HepG2 (cell line): ENCODE results near the gene FGF3. TPM values are rescaled to one million over a fixed set of nuclear protein-coding genes. Genes with fewer than 3 reads are reported as not detected.
A peak's percentile ranks its signal among the peaks of the same experiment; 100 is the strongest.

Source experiments
- ATAC-seq: fragments of 200-7000 bp; cut with Tn5 transposase; 3 replicates; pipeline ENCODE4 v1.9.1; 2020; ENCODE audit warnings: mild to moderate bottlenecking, moderate library complexity
- BruUV-seq: library from RNA; stranded (reverse); fragments of 400-500 nt; replicated peaks from 2 replicates; lab custom pipeline; 2021; lab: Mats Ljungman, UMichigan
- CTCF ChIA-PET: fragments of 300-600 bp; formaldehyde crosslinking; extraction: SDS; loops from one replicate; lab custom pipeline; 2021; ENCODE audit warnings: low total read pairs, inconsistent platforms, low intra/inter-chr PET ratio; lab: Yijun Ruan, JAX
- POLR2A ChIA-PET: fragments of 350-600 bp; sonication (Branson Sonifier 250); formaldehyde crosslinking; loops from one replicate; lab custom pipeline; 2020; ENCODE audit warnings: antibody characterized with exemption, inconsistent platforms; lab: Yijun Ruan, JAX
- DNase-seq: peaks from one replicate; pipeline ENCODE4 v3.0.0-alpha.2; 2015; ENCODE audit warnings: low spot score
- FAIRE-seq: peaks from 3 replicates; lab custom pipeline; 2011; peaks lifted over from hg19 to GRCh38; lab: Jason Lieb, UNC
- H2AFZ ChIP-seq: one replicate; pipeline ENCODE4 v1.6.1; 2011; ENCODE audit warnings: low read length, inconsistent platforms
- H3K27ac ChIP-seq: fragments of 300-600 bp; 3 replicates; pipeline ENCODE4 v1.8.0; 2011; ENCODE audit warnings: mixed run types, mild to moderate bottlenecking, mixed read lengths, low read length, inconsistent platforms; ENCODE audit not compliant: insufficient read depth; ENCODE audit errors: extremely low read length
- H3K27me3 ChIP-seq, 2 experiments: fragments of 200-600 bp in 1 of 2; 2 replicates in 1 of 2; 3 replicates in 1 of 2; pipeline versions ENCODE4 v1.6.0 to v1.8.0; 2011; ENCODE audit warnings: low read length in 2 of 2, mild to moderate bottlenecking in 2 of 2, moderate library complexity in 2 of 2, inconsistent platforms in 1 of 2; ENCODE audit not compliant: insufficient read depth in 2 of 2, control insufficient read depth in 1 of 2
- H3K36me3 ChIP-seq, 2 experiments: fragments of 200-600 bp in 1 of 2; replicated peaks in 1 of 2; 2 replicates in 1 of 2; 3 replicates in 1 of 2; pipeline versions ENCODE4 v1.5.1 to v1.8.0; 2011; ENCODE audit warnings: low read length in 2 of 2, inconsistent platforms in 1 of 2; ENCODE audit not compliant: insufficient read depth in 2 of 2, control insufficient read depth in 1 of 2
- H3K4me1 ChIP-seq: 2 replicates; pipeline ENCODE4 v1.5.1; 2012; ENCODE audit warnings: low read length, inconsistent platforms; ENCODE audit not compliant: insufficient read depth
- H3K4me2 ChIP-seq: 2 replicates; pipeline ENCODE4 v1.6.0; 2011; ENCODE audit warnings: low read depth, low read length, inconsistent platforms
- H3K4me3 ChIP-seq, 3 experiments: fragments of 200-600 bp in 1 of 3; sonication (generic), shearing (Covaris generic) in 1 of 3; replicated peaks in 1 of 3; 2 replicates each; pipeline ENCODE4 v1.5.1; 2011 to 2016; ENCODE audit warnings: low read length in 3 of 3, inconsistent platforms in 2 of 3, low read depth in 2 of 3, mild to moderate bottlenecking in 2 of 3, control low read depth in 1 of 3, mixed read lengths in 1 of 3; ENCODE audit not compliant: insufficient read depth in 1 of 3
- H3K79me2 ChIP-seq: one replicate; pipeline ENCODE4 v1.6.1; 2011; ENCODE audit warnings: low read length, inconsistent platforms; ENCODE audit not compliant: insufficient read depth
- H3K9ac ChIP-seq: 2 replicates; pipeline ENCODE4 v1.6.0; 2011; ENCODE audit warnings: mild to moderate bottlenecking, low read depth, low read length, inconsistent platforms; ENCODE audit not compliant: insufficient read depth
- H3K9me3 ChIP-seq: 2 replicates; pipeline ENCODE4 v1.5.1; 2012; ENCODE audit warnings: mild to moderate bottlenecking, low read length
- H4K20me1 ChIP-seq: 2 replicates; pipeline ENCODE4 v1.6.0; 2011; ENCODE audit warnings: inconsistent platforms, mild to moderate bottlenecking, low read length, moderate library complexity; ENCODE audit not compliant: insufficient read depth
- CREB1 ChIP-seq, 2 experiments: fragments of 450-650 bp in 1 of 2; IDR thresholded peaks; 2 replicates each; pipeline ENCODE4 v1.6.1; 2016 to 2017; ENCODE audit warnings: control low read depth in 1 of 2, mild to moderate bottlenecking in 1 of 2, missing compliant biosample characterization in 1 of 2, missing genetic modification characterization in 1 of 2
- UBTF ChIP-seq: sonication (generic); formaldehyde crosslinking; IDR thresholded peaks from 2 replicates; pipeline ENCODE4 v1.4.0; 2020; ENCODE audit warnings: mild to moderate bottlenecking, missing genetic modification reagents
- ZNF333 ChIP-seq: sonication (generic); formaldehyde crosslinking; IDR thresholded peaks from 2 replicates; pipeline ENCODE4 v1.4.0; 2020; ENCODE audit warnings: mild to moderate bottlenecking, missing genetic modification reagents, borderline replicate concordance
- WGBS: methylation state at CpG from one replicate; pipeline ENCODE4 v1.1.6; 2017; ENCODE audit warnings: low lambda C conversion rate; 5-methylcytosine and 5-hydroxymethylcytosine counted together
- in situ Hi-C: cut with HindIII; loops from 2 replicates; pipeline ENCODE4 v1.10.0; 2017; ENCODE audit warnings: low pct_unique_long_range_greater_than_20kb; ENCODE audit not compliant: extremely low pct_ligation_motif_present
- intact Hi-C: fragments of 100-400 bp; cut with micrococcal nuclease; formaldehyde crosslinking; loops from one replicate; pipeline ENCODE4 v1.10.0; 2022; ENCODE audit not compliant: unreplicated experiment
- polyA plus RNA-seq, 8 experiments: library from polyadenylated mRNA; depleted of rRNA in 3 of 8; stranded (reverse) in 7 of 8; unstranded in 1 of 8; fragments of >200 nt; fragmentation: Illumina TruSeq in 4 of 8; extraction: Trizol in 4 of 8; gene quantifications; 2 replicates each; pipeline versions ENCODE4 v1.2.1 to v1.2.3, GENCODE V29; 2011 to 2016; ENCODE audit warnings: low read depth in 4 of 8, missing spikeins in 1 of 8, mixed read lengths in 1 of 8; ENCODE audit not compliant: insufficient read depth in 1 of 8
- total RNA-seq, 5 experiments: library from RNA; depleted of rRNA; stranded (reverse); fragments of >200 nt; fragmentation: Illumina TruSeq; extraction: Trizol; gene quantifications; 2 replicates each; pipeline ENCODE4 v1.2.3, GENCODE V29; 2016; ENCODE audit warnings: low read depth in 1 of 5
- TF ChIP-seq, protein P1 (sequence below): sonication (generic); formaldehyde crosslinking; IDR thresholded peaks from 2 replicates; pipeline ENCODE4; 2020; ENCODE audit warnings: missing genetic modification reagents, mild to moderate bottlenecking, borderline replicate concordance

The FGF3 gene
- total and polyA plus RNA-seq, 2 of the 13 experiments (the other 11 are each of a cell fraction or from before 2014, with no cell fraction given), result not detected

- no peak overlapping the region for H2AFZ ChIP-seq
- no peaks in the 10 kb centered on the region; a peak in 1 of 5 replicates for H3K27me3 ChIP-seq
- H3K4me2 ChIP-seq, result no peak overlapping the region
- BruUV-seq, result no TSS peak
- ChIA-PET POLR2A (no interaction called here), CTCF (no interaction called here)
- intact Hi-C loops, result loop anchor here (5.0 kb wide), 1 partner anchor 157 kb away; no protein-coding TSS in a partner anchor
- TF ChIP-seq UBTF (CRISPR knock-in tag) (no peak), CREB1 (IDR thresholded peaks at IDR 0.05) (peak; percentile 88), CREB1 (CRISPR knock-in tag; IDR thresholded peaks at IDR 0.05) (no peak), ZNF333 (CRISPR knock-in tag) (no peak)
- TF ChIP-seq, protein P1, sequence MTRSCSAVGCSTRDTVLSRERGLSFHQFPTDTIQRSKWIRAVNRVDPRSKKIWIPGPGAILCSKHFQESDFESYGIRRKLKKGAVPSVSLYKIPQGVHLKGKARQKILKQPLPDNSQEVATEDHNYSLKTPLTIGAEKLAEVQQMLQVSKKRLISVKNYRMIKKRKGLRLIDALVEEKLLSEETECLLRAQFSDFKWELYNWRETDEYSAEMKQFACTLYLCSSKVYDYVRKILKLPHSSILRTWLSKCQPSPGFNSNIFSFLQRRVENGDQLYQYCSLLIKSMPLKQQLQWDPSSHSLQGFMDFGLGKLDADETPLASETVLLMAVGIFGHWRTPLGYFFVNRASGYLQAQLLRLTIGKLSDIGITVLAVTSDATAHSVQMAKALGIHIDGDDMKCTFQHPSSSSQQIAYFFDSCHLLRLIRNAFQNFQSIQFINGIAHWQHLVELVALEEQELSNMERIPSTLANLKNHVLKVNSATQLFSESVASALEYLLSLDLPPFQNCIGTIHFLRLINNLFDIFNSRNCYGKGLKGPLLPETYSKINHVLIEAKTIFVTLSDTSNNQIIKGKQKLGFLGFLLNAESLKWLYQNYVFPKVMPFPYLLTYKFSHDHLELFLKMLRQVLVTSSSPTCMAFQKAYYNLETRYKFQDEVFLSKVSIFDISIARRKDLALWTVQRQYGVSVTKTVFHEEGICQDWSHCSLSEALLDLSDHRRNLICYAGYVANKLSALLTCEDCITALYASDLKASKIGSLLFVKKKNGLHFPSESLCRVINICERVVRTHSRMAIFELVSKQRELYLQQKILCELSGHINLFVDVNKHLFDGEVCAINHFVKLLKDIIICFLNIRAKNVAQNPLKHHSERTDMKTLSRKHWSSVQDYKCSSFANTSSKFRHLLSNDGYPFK (CRISPR knock-in tag), result no peak
- 6% methylated on average over 6 of the region's 6 CpGs for WGBS
- H4K20me1 ChIP-seq, result 0 out of 2 replicates have a peak, but pooled peaks cover 3% of the 10 kb centered on the region
- no peak overlapping the region for H3K9ac ChIP-seq
- H3K4me1 ChIP-seq, result no peaks in the 10 kb centered on the region
- no peak overlapping the region for H3K27ac ChIP-seq
- no peak overlapping the region for H3K4me3 ChIP-seq
- ATAC-seq (no peak), DNase-seq (no peak), FAIRE-seq (no peak)
- no peaks in the 10 kb centered on the region for H3K79me2 ChIP-seq
- in situ Hi-C loops, result no loop called here
- H3K9me3 ChIP-seq, result no peaks in the 10 kb centered on the region
- no peaks in the 10 kb centered on the region for H3K36me3 ChIP-seq
Observed at GRCh38 chr11:69844396-69844795, 25.2 kb upstream of the FGF3 start.
